Hematopoietic multipotent progenitor cell treated with erythropoietin and hydrocortisone succinate and interleukin-3 and kit ligand, for 15 days (in vitro differentiated cells): ENCODE data around the gene ATP8B1.
"Not testable (repeated sequence)": the region's sequence is repeated elsewhere in the genome, so short reads cannot be mapped to it uniquely, and the experiment has no call there.

Experiments used
- DNase-seq: peaks from one replicate; pipeline ENCODE4 v3.0.0-alpha.2; 2015; ENCODE audit warnings: low spot score

ATP8B1 gene

GRCh38 chr18:57719211-57719935 is 83.7 kb downstream of the ATP8B1 start:
- not testable (repeated sequence) for DNase-seq

GRCh38 chr18:57716549-57716948 is 86.6 kb downstream of the ATP8B1 start:
- DNase-seq, result no peak

- no peak for DNase-seq
Measured at GRCh38 chr18:57715671-57716070, 87.4 kb downstream of the ATP8B1 start.

- DNase-seq, result no peak
Measured at GRCh38 chr18:57715073-57715472, 88.0 kb downstream of the ATP8B1 start.

- DNase-seq, result no peak
Measured at GRCh38 chr18:57710226-57710625, 92.9 kb downstream of the ATP8B1 start.

- DNase-seq, result no peak
Measured at GRCh38 chr18:57709335-57709734, 93.8 kb downstream of the ATP8B1 start.

- DNase-seq, result no peak
Measured at GRCh38 chr18:57708288-57708687, 94.8 kb downstream of the ATP8B1 start.

- DNase-seq, result no peak
Measured at GRCh38 chr18:57705832-57706595, 97.1 kb downstream of the ATP8B1 start.

GRCh38 chr18:57705011-57705410 is 98.1 kb downstream of the ATP8B1 start:
- DNase-seq, result no peak

GRCh38 chr18:57698571-57699276 is 104.4 kb downstream of the ATP8B1 start:
- DNase-seq, result no peak

- DNase-seq, result no peak
Measured at GRCh38 chr18:57697426-57697825, 105.7 kb downstream of the ATP8B1 start.

- DNase-seq, result no peak
Measured at GRCh38 chr18:57696271-57696670, 106.8 kb downstream of the ATP8B1 start.

GRCh38 chr18:57691363-57691762 is 111.8 kb downstream of the ATP8B1 start:
- DNase-seq, result no peak

GRCh38 chr18:57687970-57688369 is 115.1 kb downstream of the ATP8B1 start:
- DNase-seq, result no peak

GRCh38 chr18:57683470-57683869 is 119.6 kb downstream of the ATP8B1 start:
- DNase-seq, result no peak

- DNase-seq, result no peak
Measured at GRCh38 chr18:57677262-57678211, 125.6 kb downstream of the ATP8B1 start.

GRCh38 chr18:57674891-57675290 is 128.2 kb downstream of the ATP8B1 start:
- DNase-seq, result no peak

GRCh38 chr18:57670046-57670445 is 133.1 kb downstream of the ATP8B1 start:
- DNase-seq, result no peak

- peak; percentile 62 for DNase-seq
Measured at GRCh38 chr18:57668021-57668420, 135.1 kb downstream of the ATP8B1 start.

- peak; percentile 95 for DNase-seq
Measured at GRCh38 chr18:57666818-57667497, 136.2 kb downstream of the ATP8B1 start.

GRCh38 chr18:57664568-57665165 is 138.4 kb downstream of the ATP8B1 start:
- DNase-seq, result peak; percentile 62
